NCI-H1694 (cell line): Measurements from ENCODE around the gene PPP2R2D.

ENCODE experiments used
- DNase-seq: peaks from one replicate; lab custom pipeline; 2025; lab: John Stamatoyannopoulos, UW

Gene PPP2R2D

DNA sequence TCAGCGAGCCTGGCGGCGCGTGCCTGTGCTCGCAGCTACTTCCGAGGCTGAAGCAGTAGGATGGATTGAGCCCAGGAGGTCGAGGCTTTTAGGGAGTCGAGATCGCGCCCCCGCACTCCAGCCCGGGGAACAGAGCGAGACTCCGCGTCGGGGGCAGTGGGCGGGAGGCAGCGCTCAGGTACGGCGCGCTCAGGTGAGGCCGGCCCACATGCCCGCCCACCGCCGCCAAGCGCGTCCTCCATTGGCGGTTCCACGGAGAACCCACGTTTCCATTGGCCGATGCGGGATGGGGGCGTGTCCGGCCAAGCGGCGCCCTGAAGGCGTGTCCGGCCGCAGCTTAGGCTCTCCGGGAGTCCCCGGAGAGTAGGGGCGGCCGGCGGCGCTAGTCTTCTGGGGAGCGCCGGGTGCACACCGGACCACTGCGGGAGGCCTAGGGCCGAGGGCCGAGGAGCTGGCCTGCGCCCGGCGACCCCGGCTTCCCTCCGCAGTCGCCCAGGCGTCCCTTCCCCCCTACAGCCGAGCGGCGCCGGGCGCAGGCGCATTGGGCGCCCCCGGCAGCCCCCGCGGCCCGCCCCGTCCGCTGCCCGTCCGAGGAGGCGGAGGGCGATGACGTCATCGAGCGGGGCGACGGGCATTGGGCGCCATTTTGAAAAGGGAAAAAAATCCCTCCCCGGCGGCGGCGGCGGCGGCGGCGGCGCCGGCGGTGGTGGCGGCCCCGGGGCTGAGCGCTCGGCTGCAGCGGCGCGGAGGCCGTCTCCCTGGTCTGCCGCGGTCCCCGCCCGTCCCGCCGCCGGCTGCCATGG lies at the start of gene PPP2R2D:
PPP2R2D (plus strand) TSS at position 659 of the 803 bp plus-strand sequence; CDS start at position 800, 141 bp downstream.
- DNase-seq, result no peak

DNA sequence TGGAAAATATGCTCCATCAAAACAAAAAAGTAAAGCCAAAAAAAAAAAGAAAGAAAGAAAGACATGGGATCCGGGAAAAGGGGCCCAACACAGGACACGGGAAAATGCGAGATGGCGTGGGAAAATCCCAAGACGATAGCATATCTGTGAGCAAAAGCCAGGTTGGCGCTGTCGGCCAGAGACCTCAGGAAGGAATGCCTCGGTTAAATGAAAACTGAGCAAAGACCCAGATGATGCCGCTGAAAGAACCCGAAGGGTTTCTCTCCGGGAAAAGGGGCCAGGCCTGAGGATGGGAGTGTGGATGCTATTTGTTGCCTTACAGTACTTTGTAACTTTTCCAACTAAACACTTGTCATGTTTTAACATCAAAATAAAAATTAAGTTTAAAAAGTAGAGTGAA lies 49.5 kb upstream of the PPP2R2D start:
- no peak for DNase-seq

- no peak for DNase-seq
Observed at GRCh38 chr10:131852176-131852822, 48.5 kb upstream of the PPP2R2D start.

GRCh38 chr10:131852823-131853609 lies 47.8 kb upstream of the PPP2R2D start:
- no peak for DNase-seq

DNA sequence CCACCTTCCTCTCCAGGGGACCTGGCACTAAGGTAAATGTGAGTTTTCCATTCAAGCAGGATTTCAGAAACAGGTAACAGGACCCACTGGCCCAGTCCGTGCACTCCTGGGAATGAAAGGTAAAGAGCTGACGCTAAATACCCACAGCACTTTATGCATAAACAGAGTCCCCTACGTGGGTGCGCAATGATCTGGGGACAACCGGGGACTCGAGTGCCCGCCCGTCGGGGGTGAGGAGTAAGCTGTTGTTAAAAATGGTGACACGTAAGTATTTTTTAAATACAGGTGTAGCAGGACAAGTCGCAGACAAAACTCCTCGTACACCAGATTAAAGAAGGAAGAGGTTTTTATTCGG lies 47.2 kb upstream of the PPP2R2D start:
- DNase-seq, result no peak

DNA sequence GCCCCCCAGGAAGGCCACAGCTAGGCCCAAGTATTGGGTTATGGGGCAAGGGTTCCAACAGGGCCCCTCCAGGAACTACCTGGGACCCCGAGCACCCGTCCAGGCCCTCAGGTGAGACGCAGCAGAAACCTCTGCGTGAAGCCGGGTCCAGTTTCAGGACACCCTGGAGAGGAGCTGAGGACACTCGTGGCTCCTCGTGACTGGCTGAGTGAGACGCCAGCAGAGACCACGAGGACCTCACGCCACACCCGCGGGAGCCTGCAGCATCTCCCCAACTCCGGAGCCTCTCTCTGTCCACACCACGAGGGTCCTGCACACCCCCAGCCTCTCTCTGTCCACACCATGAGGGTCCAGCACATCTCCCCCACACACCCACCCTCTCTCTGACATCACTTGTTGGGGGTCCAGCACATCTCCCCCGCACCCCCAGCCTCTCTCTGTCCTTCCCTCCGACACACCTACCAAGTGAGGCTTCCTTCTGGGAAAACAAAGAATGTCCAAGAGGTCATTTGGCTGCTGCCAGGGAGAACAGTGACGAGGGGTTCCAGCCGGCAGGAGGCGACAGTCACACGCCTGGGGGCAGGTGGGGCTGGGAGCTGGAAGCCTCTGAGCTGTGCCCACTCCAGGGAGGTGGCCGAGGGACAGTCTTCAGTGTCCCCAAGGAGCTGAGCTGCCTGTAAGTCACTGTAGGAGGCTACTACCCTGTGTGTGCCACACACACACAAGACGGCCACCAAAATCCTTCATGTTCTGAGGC lies 46.1 kb upstream of the PPP2R2D start:
- no peak for DNase-seq

DNA sequence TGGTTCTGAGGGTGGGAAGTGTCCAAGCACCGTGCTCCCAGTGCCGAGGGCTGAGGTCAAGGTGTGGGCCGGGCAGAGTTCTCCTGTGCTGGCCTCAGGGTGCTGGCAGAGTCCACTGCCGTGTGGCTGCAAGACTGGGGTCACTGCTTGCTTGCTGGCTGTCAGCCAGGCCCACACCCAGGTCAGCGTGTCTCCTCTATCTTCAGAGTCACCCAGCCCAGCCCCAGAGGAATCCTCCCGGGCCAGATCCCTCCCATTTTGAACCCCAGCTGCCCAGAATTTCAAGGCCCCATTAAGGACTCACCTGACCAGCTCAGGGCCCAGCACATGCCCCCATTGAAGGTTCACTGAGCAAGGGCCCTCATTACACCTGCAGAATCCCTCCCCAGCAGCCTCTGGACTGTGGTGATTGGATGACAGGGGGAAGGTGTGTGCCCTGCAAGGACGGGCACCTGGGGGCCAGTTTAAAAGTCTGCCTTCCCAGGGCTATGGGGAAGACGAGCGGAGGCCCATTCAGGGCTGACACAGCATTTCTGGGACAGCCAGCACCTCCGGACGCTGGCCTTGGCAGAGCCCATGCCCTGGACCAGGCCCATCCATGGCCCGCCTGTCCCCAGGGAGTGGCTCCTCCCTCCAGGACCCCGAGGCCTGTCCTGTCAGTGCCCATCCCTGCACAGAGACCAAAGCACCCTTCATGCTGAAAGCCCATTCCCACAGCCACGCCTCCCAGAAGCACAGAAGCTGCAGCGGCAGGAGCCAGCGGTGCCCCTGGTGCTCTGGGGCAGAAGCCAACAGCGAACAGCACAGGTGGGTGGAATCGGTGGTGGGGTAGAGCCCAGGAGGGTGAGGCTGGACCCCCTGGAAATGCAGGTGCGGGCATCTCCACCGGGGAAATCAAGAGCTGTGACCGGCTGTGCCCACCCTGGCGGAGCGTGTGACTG lies 45.1 kb upstream of the PPP2R2D start:
- DNase-seq, result no peak

GRCh38 chr10:131856441-131857094 lies 44.2 kb upstream of the PPP2R2D start:
- no peak for DNase-seq

GRCh38 chr10:131857156-131858117 lies 43.4 kb upstream of the PPP2R2D start:
- DNase-seq, result no peak

DNA sequence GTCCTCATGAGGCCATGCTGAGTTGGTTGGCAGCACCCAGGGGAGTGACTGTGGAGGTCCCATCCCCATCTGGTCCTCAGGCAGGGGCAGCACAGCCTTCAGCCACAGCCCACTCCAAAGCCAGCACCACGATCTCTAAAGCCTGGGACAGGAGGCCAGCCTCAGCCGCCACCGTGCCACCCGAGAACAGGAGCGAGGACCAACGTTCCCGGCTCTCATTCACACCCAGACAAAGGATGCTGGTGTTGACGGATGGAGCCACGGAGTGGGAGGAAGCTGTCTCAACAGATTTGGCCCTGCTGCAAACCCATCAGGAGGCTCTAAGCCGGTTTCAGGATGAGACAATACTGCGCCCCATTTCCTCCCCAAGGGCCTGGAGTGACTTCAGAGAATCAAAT lies 42.7 kb upstream of the PPP2R2D start:
- DNase-seq, result no peak

- no peak for DNase-seq
Observed at GRCh38 chr10:131858583-131859340, 42.0 kb upstream of the PPP2R2D start.

DNA sequence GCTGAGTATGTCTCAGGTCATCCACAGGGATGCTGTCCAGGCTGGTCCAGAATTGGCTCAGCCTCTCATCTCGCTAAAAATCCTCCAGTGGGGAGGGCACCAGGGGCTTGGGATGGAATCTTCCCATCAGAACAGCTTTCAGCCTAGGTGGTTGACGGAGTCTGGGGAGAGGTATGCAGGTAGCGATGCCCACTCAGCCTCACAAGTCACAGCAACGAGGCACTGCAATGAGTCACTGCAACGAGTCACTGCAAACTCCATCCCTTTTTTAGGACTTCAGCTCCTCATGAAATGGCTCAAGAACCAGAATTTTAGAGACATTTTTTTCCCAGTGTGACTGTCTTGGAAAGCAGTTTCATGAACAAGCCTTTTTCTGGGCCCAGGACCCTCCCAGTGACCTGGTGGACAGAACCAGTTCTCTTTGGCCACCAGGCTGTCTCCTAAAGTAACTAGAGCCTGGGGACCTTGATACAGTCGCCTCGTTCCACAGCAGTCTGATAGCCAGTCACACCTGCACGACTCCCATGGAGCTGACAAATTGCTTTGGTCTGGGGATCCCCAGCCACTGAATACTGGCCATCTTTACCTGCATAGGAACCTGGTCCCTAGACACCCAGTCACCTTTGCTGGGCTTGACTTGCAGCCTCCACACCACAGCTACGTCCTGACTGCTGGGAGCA lies 41.3 kb upstream of the PPP2R2D start:
- no peak for DNase-seq

GRCh38 chr10:131860311-131860710 lies 40.5 kb upstream of the PPP2R2D start:
- DNase-seq, result no peak

- no peak for DNase-seq
Observed at GRCh38 chr10:131860806-131861440, 39.9 kb upstream of the PPP2R2D start.

DNA sequence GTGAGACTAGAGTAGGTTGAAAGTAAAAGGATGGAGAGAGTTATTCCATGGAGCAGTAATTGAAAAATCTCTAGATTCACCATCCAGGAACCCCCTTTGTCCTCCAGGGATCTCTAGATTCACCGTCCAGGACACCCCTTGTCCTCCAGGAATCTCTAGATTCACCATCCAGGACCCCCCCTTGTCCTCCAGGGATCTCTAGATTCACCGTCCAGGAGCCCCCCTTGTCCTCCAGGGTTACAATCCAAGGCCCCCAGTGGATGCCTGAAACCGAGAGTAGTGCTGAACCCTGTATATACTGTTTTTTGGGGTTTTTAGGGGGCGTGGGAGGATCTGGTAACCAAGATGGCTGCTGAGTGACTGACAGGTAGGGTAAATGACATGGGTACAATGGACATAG lies 38.3 kb upstream of the PPP2R2D start:
- DNase-seq, result no peak

GRCh38 chr10:131865223-131865917 lies 35.4 kb upstream of the PPP2R2D start:
- no peak for DNase-seq

DNA sequence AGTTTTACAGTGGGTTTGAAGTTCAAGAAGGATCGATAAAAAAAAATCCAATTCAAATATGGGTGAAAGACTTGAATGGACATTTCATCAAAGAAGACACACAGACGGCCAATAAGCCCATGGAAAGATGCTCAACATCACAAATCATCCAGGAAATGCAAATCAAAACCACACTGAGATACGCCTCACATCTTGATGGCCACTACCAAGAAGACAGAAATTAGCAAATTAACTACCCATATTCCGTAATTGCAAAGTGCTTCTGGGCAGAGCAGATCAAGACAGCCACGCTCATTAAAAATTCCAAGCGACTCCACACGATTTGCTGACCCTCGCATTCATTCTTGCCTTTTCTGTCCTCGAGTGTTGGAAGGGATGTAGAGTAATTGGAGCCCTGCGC lies 34.1 kb upstream of the PPP2R2D start:
- DNase-seq, result no peak
